HG03469 (cell line): ENCODE measurements around the gene STAT2.
"Not testable (repeated sequence)": the region's sequence is repeated elsewhere in the genome, so short reads cannot be mapped to it uniquely, and the experiment has no call there.

Source experiments
- ATAC-seq: cut with Tn5 transposase; IDR thresholded peaks from one replicate; pipeline ENCODE4 v1.9.1; 2021; ENCODE audit warnings: mild to moderate bottlenecking, moderate library complexity, moderate number of reproducible peaks; ENCODE audit not compliant: unreplicated experiment

Gene STAT2

GRCh38 chr12:56332512-56333196, 27.3 kb downstream of the STAT2 start:
- ATAC-seq = no peak

- ATAC-seq = no peak
Measured at GRCh38 chr12:56330936-56331490, 28.9 kb downstream of the STAT2 start.

GRCh38 chr12:56326533-56326932, 33.4 kb downstream of the STAT2 start:
- no peak for ATAC-seq

GRCh38 chr12:56326126-56326525, 33.8 kb downstream of the STAT2 start:
- ATAC-seq = no peak

- ATAC-seq = no peak
Measured at GRCh38 chr12:56324206-56324605, 35.7 kb downstream of the STAT2 start.

- not testable (repeated sequence) for ATAC-seq
Measured at GRCh38 chr12:56321610-56322009, 38.3 kb downstream of the STAT2 start.

- no peak for ATAC-seq
Measured at GRCh38 chr12:56321027-56321426, 38.9 kb downstream of the STAT2 start.

GRCh38 chr12:56317675-56318074, 42.2 kb downstream of the STAT2 start:
- ATAC-seq = no peak

GRCh38 chr12:56315622-56316473, 44.1 kb downstream of the STAT2 start, which contains the start of gene CNPY2:
TSS of gene CNPY2 (minus strand) at chr12:56315988. CDS start at chr12:56315217, 771 bp downstream.
- ATAC-seq = peak; percentile 71

GRCh38 chr12:56315249-56315621, 44.7 kb downstream of the STAT2 start:
- ATAC-seq = no peak

GRCh38 chr12:56311003-56311402, 48.9 kb downstream of the STAT2 start:
- ATAC-seq = no peak

GRCh38 chr12:56308714-56309113, 51.2 kb downstream of the STAT2 start:
- ATAC-seq = no peak

GRCh38 chr12:56307221-56307965, 52.5 kb downstream of the STAT2 start:
- ATAC-seq = no peak

GRCh38 chr12:56304872-56305590, 54.9 kb downstream of the STAT2 start:
- no peak for ATAC-seq

- no peak for ATAC-seq
Measured at GRCh38 chr12:56304276-56304675, 55.6 kb downstream of the STAT2 start.

GRCh38 chr12:56300644-56301464, 59.1 kb downstream of the STAT2 start:
- no peak for ATAC-seq

GRCh38 chr12:56299853-56300643, 59.9 kb downstream of the STAT2 start, which contains the start of gene CS:
TSS of gene CS (minus strand) at chr12:56300330. CDS start at chr12:56300201, 129 bp downstream.
- peak; percentile 80 for ATAC-seq

GRCh38 chr12:56299308-56299852, 60.5 kb downstream of the STAT2 start:
- ATAC-seq = no peak
